Upper lobe of left lung (tissue), 4 donors: ENCODE results near the gene MYLIP.

Source experiments
- POLR2AphosphoS5 ChIP-seq, 2 donors: sonication (generic); formaldehyde crosslinking; IDR thresholded peaks; one replicate each; pipeline ENCODE4 v1.5.1; 2017; ENCODE audit warnings: antibody characterized with exemption in 2 of 2
- TF ChIP-seq, protein P1 (sequence below), 6 experiments: fragments of 450-650 bp in 4 of 6; fragments of 200-600 bp in 2 of 6; sonication (generic) in 2 of 6; IDR thresholded peaks; one replicate each; pipeline ENCODE4 v1.5.1; 2016 to 2019; ENCODE audit warnings: antibody characterized with exemption in 6 of 6

DNA sequence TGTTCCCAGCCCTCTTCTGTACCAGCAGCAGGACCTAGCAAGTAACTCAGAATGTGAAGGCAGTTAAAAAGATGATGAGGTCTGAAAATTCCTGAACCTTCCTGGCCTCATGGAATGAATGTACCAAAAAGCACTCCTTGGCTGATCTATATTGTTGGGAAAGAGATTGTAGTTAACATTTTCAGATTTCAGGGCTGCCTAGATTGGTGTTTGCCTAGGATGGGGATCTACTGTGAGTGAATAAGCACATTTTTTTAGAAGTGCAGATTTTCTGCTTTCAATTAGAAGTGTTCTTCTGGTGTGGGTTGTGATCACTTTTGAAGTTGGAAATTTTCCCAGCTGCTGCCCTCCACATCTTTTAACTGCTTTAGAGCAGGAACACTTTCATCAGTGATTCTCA, 6.2 kb downstream of the MYLIP start:
- TF ChIP-seq, protein P1, sequence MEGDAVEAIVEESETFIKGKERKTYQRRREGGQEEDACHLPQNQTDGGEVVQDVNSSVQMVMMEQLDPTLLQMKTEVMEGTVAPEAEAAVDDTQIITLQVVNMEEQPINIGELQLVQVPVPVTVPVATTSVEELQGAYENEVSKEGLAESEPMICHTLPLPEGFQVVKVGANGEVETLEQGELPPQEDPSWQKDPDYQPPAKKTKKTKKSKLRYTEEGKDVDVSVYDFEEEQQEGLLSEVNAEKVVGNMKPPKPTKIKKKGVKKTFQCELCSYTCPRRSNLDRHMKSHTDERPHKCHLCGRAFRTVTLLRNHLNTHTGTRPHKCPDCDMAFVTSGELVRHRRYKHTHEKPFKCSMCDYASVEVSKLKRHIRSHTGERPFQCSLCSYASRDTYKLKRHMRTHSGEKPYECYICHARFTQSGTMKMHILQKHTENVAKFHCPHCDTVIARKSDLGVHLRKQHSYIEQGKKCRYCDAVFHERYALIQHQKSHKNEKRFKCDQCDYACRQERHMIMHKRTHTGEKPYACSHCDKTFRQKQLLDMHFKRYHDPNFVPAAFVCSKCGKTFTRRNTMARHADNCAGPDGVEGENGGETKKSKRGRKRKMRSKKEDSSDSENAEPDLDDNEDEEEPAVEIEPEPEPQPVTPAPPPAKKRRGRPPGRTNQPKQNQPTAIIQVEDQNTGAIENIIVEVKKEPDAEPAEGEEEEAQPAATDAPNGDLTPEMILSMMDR (IDR thresholded peaks at IDR 0.05), result no peak
- no peak for TF ChIP-seq POLR2AphosphoS5 (IDR thresholded peaks at IDR 0.05)
